Epithelial cell of esophagus (primary cell): ENCODE data around the gene CEP95.
"Not testable (repeated sequence)": the region's sequence is repeated elsewhere in the genome, so short reads cannot be mapped to it uniquely, and the experiment has no call there.

ENCODE experiments used
- DNase-seq: peaks from one replicate; pipeline ENCODE4 v3.0.0; 2010; ENCODE audit warnings: low read depth
- H3K4me3 ChIP-seq: 2 replicates; pipeline ENCODE4 v1.5.1; 2011; ENCODE audit warnings: mild to moderate bottlenecking, low read length, control low read depth
- TF ChIP-seq, protein P1 (sequence below): IDR thresholded peaks from 2 replicates; pipeline ENCODE4 v1.5.1; 2011; ENCODE audit warnings: low read depth, mild to moderate bottlenecking, low read length, control low read depth, inconsistent platforms; ENCODE audit not compliant: insufficient read depth; ENCODE audit errors: missing control alignments

CEP95 gene

DNA sequence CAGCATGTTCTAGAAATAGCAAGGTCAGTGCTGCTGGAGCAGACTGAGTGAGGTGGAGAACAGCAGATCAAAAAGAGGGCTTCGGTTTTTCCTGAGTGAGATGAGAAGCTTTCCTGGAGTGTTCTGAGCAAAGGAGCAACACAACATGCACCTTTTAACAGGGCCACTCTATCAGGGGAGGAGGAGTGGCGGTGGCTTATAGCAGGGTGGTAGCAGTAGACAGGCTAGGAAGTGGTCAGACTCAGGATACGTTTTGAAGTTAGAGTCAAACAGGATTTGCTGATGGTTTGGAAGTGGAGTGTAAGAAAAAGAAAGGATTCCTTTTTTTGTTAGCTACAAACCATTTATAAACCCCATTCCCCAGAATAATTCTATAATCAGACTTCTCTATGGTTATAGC is 22.4 kb upstream of the CEP95 start:
- TF ChIP-seq, protein P1, sequence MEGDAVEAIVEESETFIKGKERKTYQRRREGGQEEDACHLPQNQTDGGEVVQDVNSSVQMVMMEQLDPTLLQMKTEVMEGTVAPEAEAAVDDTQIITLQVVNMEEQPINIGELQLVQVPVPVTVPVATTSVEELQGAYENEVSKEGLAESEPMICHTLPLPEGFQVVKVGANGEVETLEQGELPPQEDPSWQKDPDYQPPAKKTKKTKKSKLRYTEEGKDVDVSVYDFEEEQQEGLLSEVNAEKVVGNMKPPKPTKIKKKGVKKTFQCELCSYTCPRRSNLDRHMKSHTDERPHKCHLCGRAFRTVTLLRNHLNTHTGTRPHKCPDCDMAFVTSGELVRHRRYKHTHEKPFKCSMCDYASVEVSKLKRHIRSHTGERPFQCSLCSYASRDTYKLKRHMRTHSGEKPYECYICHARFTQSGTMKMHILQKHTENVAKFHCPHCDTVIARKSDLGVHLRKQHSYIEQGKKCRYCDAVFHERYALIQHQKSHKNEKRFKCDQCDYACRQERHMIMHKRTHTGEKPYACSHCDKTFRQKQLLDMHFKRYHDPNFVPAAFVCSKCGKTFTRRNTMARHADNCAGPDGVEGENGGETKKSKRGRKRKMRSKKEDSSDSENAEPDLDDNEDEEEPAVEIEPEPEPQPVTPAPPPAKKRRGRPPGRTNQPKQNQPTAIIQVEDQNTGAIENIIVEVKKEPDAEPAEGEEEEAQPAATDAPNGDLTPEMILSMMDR, result no peak
- no peak for DNase-seq
- H3K4me3 ChIP-seq, result no peak overlapping the region

DNA sequence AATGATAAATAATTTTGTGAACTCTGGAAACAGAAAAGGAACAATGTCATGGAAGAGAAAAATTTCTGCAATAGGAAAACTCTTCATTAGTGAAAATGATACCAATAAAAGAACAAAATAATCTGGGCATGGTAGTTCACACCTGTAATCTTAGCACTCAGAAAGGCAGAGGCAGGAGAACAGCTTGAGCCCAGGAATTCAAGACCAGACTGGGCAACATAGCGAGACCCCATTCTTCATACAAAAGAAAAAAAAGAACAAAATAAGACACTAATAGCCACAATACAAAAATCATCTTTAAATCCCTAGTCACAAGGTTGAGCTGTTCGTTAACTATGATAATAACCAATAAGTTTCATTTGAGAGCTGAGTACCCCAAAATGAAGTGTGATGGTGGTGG is 18.5 kb upstream of the CEP95 start:
- no peak for DNase-seq
- TF ChIP-seq, protein P1, result no peak
- no peak overlapping the region for H3K4me3 ChIP-seq

DNA sequence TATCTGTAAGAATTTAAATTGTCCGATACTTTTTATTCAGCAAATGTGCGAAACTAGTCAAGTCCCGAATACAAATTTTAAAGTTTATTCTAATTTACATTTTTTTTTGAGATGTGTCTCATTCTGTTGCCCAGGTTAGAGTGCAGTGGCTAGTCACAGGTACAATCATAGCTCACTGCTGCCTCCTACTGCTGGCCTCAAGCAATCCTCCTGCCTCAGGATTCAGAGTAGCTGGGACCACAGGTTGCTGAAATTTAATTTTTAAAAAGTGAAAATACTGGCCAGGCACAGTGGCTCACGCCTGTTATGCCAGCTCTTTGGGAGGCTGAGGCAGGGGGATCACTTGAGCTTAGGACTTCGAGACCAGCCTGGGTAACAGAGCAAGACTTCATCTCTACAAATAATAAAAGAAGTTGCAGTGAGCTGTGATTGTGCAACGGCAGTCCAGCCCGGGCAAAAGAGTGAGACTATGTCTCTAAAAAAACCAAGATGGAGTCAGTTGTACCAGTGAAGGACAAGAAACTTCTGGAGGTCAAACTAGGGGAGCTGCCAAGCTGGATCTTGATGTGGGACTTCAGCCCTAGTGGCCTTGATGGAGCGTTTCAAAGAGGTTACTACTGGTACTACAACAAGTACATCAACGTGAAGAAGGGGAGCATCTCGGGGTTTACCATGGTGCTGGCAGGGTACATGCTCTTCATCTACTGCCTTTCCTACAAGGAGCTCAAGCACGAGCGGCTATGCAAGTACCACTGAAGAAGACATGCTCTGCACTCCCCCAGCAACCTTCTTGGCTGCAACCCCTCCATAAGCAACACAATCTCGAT is 15.5 kb upstream of the CEP95 start:
- TF ChIP-seq, protein P1, result peak; percentile 60
- peak; percentile 59 for DNase-seq
- H3K4me3 ChIP-seq, result no peak overlapping the region

DNA sequence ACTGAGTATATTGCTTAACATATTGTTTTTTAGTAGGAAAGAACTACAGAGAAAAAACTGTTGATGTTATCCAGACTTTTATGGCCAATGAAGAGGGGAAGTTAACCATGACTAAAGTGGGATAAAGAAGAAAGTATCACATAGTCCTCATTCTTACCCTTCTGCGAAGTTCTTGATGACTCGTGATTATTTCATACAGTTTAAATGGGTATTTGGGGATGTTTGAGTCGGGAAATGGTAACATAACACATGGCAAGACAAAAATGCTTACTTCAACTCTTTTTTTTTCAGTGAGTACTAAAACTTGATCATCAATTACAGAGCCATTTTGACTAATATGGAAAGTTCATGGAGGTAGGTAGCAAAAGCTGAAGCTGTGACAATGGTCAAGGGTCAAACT is 14.8 kb upstream of the CEP95 start:
- TF ChIP-seq, protein P1, result no peak
- no peak overlapping the region for H3K4me3 ChIP-seq
- no peak for DNase-seq

DNA sequence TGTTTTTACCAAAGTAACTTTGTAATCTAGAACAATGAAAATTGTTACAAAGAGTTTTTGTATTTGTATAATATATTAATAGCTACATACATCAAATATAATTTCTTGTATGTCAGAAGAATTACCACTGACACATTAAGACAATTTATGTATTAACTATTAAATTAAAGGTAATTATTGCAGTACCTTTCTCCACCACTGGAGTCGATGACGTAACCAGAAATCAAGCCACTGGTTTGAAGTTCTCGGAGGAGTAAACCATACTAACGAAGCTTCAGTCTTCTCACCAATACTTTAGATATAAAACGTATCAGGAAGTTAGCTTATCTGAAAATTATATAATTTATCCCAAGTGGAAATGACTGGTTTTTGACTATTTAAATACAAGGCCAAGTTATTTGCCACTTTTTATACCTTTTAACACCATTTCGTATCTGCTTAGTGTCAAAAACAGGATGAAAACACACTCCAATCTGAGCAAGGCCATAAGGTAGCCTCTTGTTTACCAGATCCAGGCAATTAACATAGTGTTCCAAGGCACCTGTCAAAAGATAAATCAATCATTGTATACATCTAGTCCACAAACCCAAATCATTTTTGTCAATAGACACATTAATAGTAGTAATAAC is 14.2 kb upstream of the CEP95 start:
- no peak overlapping the region for H3K4me3 ChIP-seq
- DNase-seq, result peak; percentile 52
- TF ChIP-seq, protein P1, result peak; percentile 62

DNA sequence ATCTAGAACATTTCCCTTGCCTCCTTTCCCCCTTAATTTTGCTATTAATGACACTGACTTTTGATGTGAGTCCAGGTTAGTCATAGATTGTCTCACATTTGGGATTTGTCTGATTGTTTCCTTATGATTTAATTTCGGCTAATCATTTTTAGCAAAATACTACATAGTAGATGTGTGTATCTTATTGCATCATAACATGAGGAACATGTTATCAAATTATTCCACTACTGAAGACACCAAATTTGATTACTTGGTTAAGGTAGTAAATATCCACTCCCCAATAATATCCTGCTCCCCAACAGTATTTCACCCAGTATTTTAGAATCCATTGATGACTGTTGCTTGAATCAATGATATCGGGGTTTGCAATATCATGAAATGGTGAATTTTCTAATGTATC is 12.7 kb upstream of the CEP95 start:
- H3K4me3 ChIP-seq, result no peak overlapping the region
- DNase-seq, result no peak
- TF ChIP-seq, protein P1, result no peak

DNA sequence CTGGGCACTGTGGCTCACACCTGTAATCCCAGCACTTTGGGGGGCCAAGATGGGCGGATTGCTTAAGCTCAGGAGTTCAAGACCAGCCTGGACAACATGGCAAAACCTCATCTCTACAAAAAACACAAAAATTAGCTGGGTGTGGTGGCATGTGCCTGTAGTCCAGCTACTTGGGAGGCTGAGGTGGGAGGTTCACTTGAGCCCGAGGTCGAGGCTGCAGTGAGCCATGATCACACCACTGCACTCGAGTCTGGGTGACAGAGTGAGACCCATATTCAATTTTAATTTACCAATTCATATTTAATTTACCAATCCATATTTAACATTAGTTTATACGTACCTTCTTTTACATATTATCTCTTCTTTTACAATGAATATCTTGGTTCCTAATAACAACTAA is 11.5 kb upstream of the CEP95 start:
- peak overlapping the region; percentile 5 for H3K4me3 ChIP-seq
- DNase-seq, result not testable (repeated sequence)
